GM21528 (cell line): Measurements from ENCODE around the gene PNKD.

Experiments used
- ATAC-seq: cut with Tn5 transposase; IDR thresholded peaks from one replicate; pipeline ENCODE4 v1.9.1; 2021; ENCODE audit warnings: mild to moderate bottlenecking, moderate library complexity; ENCODE audit not compliant: unreplicated experiment, low FRiP score

Gene PNKD

GRCh38 chr2:218269900-218270720, at the start of gene PNKD, which contains the start of gene AAMP:
Gene PNKD, plus strand, starts transcription at chr2:218270519. Its CDS starts 17 bp downstream, at chr2:218270536.
Gene AAMP, minus strand, starts transcription at chr2:218270137. Its CDS starts 51 bp downstream, at chr2:218270086.
- ATAC-seq, result peak; percentile 88

- ATAC-seq, result no peak
Measured at GRCh38 chr2:218221000-218221399, 49.3 kb upstream of the PNKD start.

GRCh38 chr2:218223046-218223445, 47.3 kb upstream of the PNKD start:
- no peak for ATAC-seq

GRCh38 chr2:218224186-218224585, 46.1 kb upstream of the PNKD start:
- no peak for ATAC-seq

- no peak for ATAC-seq
Measured at GRCh38 chr2:218226903-218227302, 43.4 kb upstream of the PNKD start.

GRCh38 chr2:218228366-218229090, 41.8 kb upstream of the PNKD start:
- ATAC-seq, result no peak

GRCh38 chr2:218229239-218229638, 41.1 kb upstream of the PNKD start:
- ATAC-seq, result peak; percentile 81

- no peak for ATAC-seq
Measured at GRCh38 chr2:218229851-218230250, 40.5 kb upstream of the PNKD start.

GRCh38 chr2:218230882-218231281, 39.4 kb upstream of the PNKD start:
- ATAC-seq, result no peak

- no peak for ATAC-seq
Measured at GRCh38 chr2:218233543-218233942, 36.8 kb upstream of the PNKD start.

- no peak for ATAC-seq
Measured at GRCh38 chr2:218234521-218234920, 35.8 kb upstream of the PNKD start.

- ATAC-seq, result no peak
Measured at GRCh38 chr2:218235017-218235416, 35.3 kb upstream of the PNKD start.

- ATAC-seq, result no peak
Measured at GRCh38 chr2:218236829-218237228, 33.5 kb upstream of the PNKD start.

- ATAC-seq, result no peak
Measured at GRCh38 chr2:218238887-218239286, 31.4 kb upstream of the PNKD start.

GRCh38 chr2:218244204-218244603, 26.1 kb upstream of the PNKD start:
- no peak for ATAC-seq

- ATAC-seq, result no peak
Measured at GRCh38 chr2:218244665-218245064, 25.7 kb upstream of the PNKD start.

GRCh38 chr2:218245214-218245613, 25.1 kb upstream of the PNKD start:
- ATAC-seq, result no peak

GRCh38 chr2:218249691-218250090, 20.6 kb upstream of the PNKD start:
- ATAC-seq, result no peak

- no peak for ATAC-seq
Measured at GRCh38 chr2:218252509-218253231, 17.6 kb upstream of the PNKD start.

GRCh38 chr2:218253232-218253625, 17.1 kb upstream of the PNKD start:
- ATAC-seq, result no peak

- ATAC-seq, result no peak
Measured at GRCh38 chr2:218255446-218255845, 14.9 kb upstream of the PNKD start.
